Nephron progenitor cell (in vitro differentiated cells): ENCODE results near the gene NAP1L4.

ENCODE experiments used
- DNase-seq: peaks from one replicate; pipeline ENCODE4 v3.0.0; 2021
- H3K27ac Mint-ChIP-seq: 2 replicates; pipeline ENCODE4 v1.8.0; 2021; ENCODE audit warnings: mild to moderate bottlenecking, moderate library complexity, mixed read lengths
- H3K27me3 Mint-ChIP-seq: 2 replicates; pipeline ENCODE4 v1.8.0; 2021; ENCODE audit warnings: mild to moderate bottlenecking, low read depth, mixed read lengths; ENCODE audit not compliant: poor library complexity
- H3K36me3 Mint-ChIP-seq: 2 replicates; pipeline ENCODE4 v1.8.0; 2021; ENCODE audit warnings: low read depth, mixed read lengths
- H3K4me1 Mint-ChIP-seq: 2 replicates; pipeline ENCODE4 v1.8.0; 2021; ENCODE audit warnings: mixed read lengths
- H3K4me3 Mint-ChIP-seq: 2 replicates; pipeline ENCODE4 v1.8.0; 2021; ENCODE audit warnings: mild to moderate bottlenecking, moderate library complexity, mixed read lengths
- H3K9me3 Mint-ChIP-seq: 2 replicates; pipeline ENCODE4 v1.8.0; 2021; ENCODE audit warnings: mild to moderate bottlenecking, moderate library complexity, mixed read lengths
- CTCF ChIP-seq: fragments of 200-600 bp; sonication (generic); IDR thresholded peaks from 2 replicates; pipeline ENCODE4 v1.5.0; 2021; ENCODE audit warnings: antibody characterized with exemption

NAP1L4 gene

GRCh38 chr11:2998073-2998850 lies 6.1 kb upstream of the NAP1L4 start:
- no peak overlapping the region for H3K27ac Mint-ChIP-seq
- no peak overlapping the region for H3K4me3 Mint-ChIP-seq
- H3K4me1 Mint-ChIP-seq, result peaks cover 24% of the 10 kb centered on the region
- H3K36me3 Mint-ChIP-seq, result peaks cover 12% of the 10 kb centered on the region
- TF ChIP-seq CTCF, result no peak
- DNase-seq, result no peak
- H3K9me3 Mint-ChIP-seq, result no peaks in the 10 kb centered on the region
- peaks cover 6% of the 10 kb centered on the region for H3K27me3 Mint-ChIP-seq

- H3K36me3 Mint-ChIP-seq, result peaks cover 4% of the 10 kb centered on the region
- H3K27ac Mint-ChIP-seq, result peak overlapping the region; percentile 22
- H3K9me3 Mint-ChIP-seq, result no peaks in the 10 kb centered on the region
- no peak overlapping the region for H3K4me3 Mint-ChIP-seq
- TF ChIP-seq CTCF, result no peak
- peaks cover 6% of the 10 kb centered on the region for H3K27me3 Mint-ChIP-seq
- H3K4me1 Mint-ChIP-seq, result peaks cover 30% of the 10 kb centered on the region
- no peak for DNase-seq
Observed at GRCh38 chr11:2997406-2997805, 5.3 kb upstream of the NAP1L4 start.

- Mint-ChIP-seq H3K9me3 (no peaks in the 10 kb centered on the region), H3K27me3 (peaks cover 6% of the 10 kb centered on the region), H3K4me3 (no peak overlapping the region), H3K4me1 (peaks cover 30% of the 10 kb centered on the region), H3K27ac (peak overlapping the region; percentile 98), H3K36me3 (peaks cover 4% of the 10 kb centered on the region)
- DNase-seq, result no peak
- no peak for TF ChIP-seq CTCF
Observed at GRCh38 chr11:2996976-2997375, 4.8 kb upstream of the NAP1L4 start.

GRCh38 chr11:2995893-2996554 lies 3.9 kb upstream of the NAP1L4 start:
- Mint-ChIP-seq H3K9me3 (no peaks in the 10 kb centered on the region), H3K36me3 (no peaks in the 10 kb centered on the region), H3K4me3 (no peak overlapping the region), H3K27me3 (peaks cover 6% of the 10 kb centered on the region), H3K27ac (no peak overlapping the region), H3K4me1 (peaks cover 30% of the 10 kb centered on the region)
- no peak for DNase-seq
- no peak for TF ChIP-seq CTCF

- Mint-ChIP-seq H3K27me3 (peaks cover 6% of the 10 kb centered on the region), H3K4me3 (no peak overlapping the region), H3K27ac (no peak overlapping the region), H3K36me3 (no peaks in the 10 kb centered on the region), H3K4me1 (peaks cover 35% of the 10 kb centered on the region), H3K9me3 (no peaks in the 10 kb centered on the region)
- DNase-seq, result no peak
- no peak for TF ChIP-seq CTCF
Observed at GRCh38 chr11:2995031-2995561, 3.0 kb upstream of the NAP1L4 start.
